Amygdala (tissue), 56 donors: Measurements from ENCODE around the gene BLVRB.

ENCODE experiments used
- DNase-seq, 56 donors: peaks; one replicate each; lab custom pipeline; 2025; lab: John Stamatoyannopoulos, UW

The BLVRB gene

DNA sequence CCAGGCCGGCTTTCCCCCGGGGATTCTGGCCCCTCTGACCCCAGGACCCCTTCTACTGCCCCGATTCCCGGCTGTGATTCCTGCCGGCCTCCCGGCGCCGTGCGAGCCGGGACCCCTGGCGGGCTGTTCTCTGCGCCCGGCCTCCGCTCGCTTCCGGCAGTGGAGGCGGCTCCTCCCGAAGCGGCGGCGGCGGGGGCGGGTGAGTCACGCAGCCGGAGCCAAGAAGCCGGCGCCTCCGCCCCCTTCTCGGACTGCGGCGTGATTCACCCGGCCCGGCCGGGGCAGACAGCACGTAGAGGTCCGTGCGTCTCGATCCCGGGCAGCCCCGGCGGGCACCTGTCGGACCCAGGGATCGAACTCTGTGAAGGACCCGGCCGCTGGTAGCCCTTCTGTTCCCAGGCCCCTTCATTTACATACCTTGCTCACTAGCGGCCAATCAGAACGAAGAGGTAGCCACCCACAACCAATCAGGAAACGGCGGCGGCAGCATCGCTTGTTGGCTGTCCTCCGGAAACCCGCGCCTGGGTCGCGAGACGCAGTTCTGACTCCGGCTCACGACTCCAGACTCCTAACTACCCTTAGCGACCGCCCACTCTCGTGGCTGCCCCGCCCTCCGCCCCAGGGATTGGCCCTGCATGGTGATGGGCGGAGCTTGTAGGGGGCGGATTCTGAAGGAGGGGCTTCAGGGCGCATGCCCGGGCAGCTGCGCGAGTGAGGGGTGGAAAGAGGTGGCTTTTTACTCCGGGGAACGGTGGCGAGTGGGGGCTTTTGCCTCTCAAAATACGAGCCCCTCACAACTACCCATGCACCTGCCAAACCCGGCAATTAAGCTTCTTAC, 39.9 kb downstream of the BLVRB start, which contains the start of gene SERTAD1:
TSS of gene SERTAD1 (minus strand) at position 543 of the 838 bp plus-strand sequence. CDS start 2,446 bp downstream, outside the sequence.
- peak; percentile 89 to 100 (median 100) for DNase-seq

DNA sequence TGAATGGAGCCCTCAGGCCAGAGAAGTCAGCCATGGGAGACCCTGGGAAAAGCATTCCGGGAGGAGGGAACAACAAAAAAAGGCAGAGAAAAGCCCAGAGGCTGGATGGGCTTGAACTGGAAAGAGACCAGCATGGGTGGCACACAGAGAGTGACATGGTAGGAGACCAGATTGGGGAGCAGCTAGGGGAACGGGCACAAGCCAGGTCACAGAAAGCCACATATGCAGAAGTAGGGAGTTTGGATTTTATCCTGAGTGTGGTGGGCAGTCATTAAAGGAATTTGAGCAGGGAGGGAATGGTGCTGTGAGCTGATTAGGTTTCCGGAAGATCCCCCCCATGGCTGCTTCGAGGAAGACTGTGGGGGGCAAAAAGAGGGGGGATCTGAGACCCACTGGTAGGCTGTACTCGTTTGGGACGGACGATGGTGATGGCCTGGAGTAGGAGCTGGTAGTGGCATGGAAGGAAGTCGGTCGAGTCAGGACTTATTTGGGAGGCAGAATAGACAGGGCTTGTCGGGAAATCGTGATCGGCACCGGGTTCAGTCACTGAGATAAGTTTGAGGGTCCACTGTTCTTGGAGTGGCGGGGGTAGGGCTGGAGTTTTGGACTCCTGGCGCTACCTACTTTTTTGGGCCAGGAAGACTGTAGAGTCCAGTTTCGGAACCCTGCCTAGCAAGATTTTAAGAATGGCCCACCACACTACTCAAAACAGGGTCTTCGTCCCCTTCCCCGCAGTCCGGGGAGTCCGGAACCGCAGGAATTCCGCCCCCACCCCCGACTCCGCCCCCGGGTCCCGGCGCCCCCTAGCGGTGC, 40.7 kb downstream of the BLVRB start:
- peak in 10 of 56 donors; percentile 6 to 75 (median 46) for DNase-seq

DNA sequence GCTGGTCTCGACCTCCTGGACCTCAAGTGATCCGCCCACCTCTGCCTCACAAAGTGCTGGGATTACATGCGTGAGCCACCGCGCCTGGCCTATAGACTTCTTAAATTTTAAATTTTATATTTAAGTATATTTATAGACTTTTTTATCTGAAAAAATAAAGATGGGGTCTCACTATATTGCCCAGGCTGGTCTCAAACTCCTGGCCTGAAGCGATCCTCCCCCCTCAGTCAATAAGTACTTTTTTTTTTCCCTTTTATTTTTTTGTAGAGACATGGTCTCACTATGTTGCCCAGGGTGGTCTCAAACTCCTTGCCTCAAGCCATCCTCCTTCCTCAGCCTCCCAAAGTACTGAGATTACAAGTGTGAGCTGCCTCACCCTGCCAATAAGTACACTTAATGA, 41.6 kb downstream of the BLVRB start:
- DNase-seq: no peak

DNA sequence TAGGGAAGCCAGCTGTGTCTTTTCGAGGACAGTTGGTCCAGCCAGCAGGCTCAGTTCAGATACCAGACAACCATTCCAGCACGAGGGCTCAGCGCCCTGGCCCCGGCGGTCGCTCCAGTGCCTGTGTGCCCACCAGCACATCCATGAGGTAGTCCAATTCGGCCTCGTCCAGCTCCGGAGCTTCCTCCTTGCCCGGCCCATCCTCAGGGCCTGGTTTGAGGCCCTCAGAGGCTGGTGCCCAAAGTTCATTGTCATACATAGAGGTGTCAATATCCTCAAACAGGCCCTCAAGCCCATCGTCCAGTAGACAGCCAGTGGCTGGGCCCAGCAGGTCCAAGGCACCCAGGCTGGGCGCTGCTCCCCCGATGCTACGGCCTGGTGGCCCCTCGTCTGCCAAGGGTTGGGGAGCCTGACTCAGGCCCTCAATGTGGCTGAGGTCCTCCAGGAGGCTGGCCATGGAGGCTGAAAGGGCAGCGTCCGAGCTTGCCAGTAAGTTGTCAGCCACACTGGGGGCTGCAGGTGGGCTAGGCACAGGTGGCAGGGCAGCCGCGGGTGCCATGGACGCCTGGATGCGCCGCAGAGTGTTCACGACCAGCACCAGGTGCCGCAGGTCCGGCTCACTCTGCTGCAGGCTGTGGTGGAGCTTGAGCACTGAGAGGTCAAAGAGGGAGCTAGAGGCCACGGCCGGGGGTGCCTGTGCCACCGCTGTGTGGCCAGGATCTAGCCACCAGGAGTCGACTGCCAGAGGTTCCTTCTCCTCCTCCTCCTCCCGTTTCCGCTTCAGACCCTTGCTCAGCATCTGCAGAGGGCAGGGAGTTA, 42.6 kb downstream of the BLVRB start:
- DNase-seq: no peak

DNA sequence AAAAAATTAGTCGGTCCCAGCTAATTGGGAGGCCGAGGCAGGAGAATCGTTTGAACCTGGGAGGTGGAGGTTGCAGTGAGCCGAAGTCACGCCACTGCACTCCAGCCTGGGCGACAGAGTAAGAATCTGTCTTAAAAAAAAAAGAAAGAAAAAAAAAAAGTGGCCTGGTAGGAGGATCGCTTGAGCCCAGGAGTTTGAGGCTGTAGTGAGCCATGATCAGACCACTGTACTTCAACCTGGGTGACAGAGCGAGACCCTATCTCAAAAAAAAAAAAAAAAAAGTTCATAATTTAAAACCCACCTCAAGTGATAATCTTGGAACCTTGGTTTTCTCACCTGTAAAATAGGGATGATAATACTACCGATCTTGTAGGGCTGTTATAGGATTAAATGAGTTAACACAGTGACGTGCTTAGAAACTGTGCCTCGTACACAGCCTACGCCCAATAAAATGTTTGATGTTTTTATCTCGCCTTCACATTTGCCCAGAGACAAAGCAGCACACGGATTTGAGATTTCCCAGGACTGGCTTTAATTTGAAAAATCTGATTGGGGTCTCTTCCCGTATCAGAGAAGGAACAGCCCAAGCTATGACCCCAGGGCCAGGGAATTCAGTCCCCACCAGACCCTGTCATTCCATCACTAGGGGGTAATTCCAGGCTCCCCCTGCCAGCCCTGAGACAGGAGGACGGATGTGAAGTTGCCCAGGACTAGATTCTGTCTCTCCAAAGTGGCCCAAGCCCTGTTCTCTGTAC, 43.4 kb downstream of the BLVRB start:
- DNase-seq: no peak

DNA sequence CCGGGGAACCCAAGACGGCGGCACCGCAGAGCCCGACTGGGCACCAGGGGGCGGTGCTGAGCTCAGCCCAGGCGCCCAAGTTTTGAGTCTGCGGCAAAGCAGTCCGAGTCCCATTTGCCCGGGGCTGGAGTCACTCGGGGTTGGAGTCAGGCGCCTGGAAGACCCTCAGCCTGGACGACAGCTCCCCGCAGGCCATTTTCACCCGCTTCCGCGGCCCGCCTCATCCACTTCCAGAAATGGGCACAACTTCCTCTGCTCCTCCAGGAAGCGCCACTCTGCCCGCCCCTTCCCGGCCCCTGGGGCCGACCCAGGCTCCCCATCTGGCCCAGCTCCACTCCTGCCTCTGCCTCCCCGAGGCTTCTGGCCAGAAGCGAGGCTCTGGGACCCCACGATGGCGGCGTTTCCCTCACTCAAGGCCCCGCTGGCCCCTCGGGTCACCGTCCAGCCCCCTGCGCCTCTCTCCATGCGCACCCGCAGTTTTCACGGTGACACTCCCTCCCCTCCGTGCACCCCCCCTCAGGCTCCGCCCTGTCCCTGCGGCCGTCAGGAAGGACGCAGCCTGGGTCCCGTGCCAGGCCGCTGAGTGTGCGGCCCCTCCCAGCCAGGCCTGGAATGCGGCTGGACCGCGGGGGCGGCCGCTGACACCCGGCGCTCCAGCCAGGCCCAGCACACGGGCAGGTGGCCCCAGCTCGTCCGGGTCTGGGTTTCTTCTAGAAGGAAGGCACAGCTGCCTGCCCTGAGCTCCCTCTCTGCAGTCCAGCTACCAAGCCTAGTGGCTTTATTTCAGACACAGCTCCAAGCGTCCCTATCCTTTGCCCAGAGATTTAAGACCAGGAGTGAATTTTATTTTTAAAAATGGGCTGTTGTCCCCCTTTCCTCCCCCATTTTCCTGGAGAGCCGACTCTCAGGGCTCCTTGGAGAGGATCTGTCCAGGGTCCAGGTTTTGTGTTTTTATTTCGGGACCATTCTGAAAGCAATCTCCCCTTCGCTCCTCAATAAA, 44.5 kb downstream of the BLVRB start:
- peak in 55 of 56 donors; percentile 53 to 98 (median 85) for DNase-seq

DNA sequence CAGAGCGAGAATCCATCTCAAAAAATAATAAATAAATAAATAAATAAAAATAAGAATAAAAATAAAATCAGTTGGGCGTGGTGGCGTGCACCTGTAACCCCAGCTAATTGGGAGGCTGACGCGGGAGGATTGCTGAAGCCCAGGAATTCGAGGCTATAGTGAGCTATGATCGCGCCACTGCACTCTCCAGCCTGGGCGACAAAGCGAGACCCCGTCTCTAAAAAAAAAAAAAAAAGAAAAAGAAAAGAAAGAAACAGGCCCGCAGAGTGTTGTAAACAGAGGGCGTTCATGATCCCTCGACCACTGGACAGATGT, 45.1 kb downstream of the BLVRB start:
- no peak for DNase-seq

DNA sequence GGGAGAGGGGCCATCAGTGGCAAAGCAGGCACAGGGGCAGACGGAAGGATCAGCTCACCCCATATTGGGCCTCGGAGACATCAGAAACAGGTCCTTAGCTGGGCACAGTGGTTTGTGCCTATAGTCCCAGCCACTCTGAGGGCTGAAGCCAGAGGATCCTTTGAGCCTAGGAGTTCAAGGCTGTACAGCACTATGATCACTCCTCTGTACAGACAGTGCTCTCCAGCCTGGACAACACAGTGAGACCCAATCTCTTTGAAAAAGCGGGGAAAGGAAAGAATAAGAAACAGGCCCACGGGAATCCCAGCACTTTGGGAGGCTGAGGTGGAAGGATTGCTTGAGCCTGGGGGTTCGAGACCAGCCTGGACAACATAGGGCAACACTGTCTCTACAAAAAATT, 45.8 kb downstream of the BLVRB start:
- DNase-seq: no peak

DNA sequence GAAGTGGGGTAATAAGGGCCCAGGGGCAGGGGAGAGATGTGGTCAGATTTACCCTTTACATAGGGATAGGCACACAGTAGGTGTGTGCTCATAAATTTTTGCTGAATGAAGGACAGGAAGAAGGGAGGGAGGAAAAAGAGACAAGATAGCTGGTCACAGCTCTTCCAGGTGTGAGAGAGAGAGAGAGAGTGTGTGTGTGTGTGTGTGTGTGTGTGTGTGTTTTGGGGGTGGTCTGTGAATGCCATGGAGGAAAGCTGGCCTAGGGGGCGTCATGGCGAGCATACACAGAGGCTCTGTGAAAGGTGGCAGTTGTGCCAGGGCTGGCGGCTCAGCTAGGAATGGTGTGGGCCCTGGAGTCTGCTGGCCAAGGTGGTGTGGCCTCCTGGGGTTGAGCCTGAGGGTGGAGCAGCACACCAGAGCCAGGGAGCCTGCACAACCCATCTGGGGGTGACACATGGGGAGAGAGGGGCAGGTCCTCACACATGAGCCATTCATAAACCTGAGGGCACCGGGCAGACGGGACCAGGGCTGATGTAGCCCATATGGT, 46.4 kb downstream of the BLVRB start:
- no peak for DNase-seq

DNA sequence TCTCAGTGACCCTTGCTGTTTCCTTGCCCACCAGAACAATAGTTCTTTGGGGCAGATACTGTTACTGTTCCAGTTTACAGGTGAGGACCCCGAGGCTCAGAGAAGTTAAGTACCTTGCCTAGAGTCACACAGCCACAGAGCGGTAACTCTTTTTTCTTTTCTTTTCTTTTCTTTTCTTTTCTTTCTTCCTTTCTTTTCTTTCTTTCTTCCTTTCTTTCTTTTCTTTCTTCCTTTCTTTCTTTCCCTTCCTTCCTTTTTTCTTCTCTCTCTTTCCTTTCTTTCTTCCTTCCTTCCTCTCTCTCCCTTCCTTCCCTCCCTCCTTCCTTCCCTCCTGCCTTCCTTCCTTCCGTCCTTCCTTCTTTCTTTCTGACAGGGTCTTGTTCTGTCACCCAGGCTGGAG, 47.5 kb downstream of the BLVRB start:
- no peak for DNase-seq

DNA sequence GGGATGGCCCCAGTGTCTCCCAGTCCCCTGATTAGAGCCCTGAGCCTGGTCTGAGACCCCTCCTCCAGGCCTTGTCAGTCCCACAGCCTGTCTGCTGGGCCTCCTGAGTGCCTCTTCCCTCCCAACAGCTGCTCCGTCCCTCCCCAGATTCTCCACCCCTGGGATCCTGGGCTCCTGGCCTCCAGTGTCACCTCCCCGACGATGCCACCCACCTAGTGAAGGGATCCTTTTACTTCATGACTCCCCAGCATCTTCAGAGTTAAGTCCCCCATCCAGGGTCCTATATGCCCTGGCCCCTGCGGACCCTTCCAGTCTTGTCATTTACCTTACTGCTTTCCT, 47.9 kb downstream of the BLVRB start:
- no peak for DNase-seq

DNA sequence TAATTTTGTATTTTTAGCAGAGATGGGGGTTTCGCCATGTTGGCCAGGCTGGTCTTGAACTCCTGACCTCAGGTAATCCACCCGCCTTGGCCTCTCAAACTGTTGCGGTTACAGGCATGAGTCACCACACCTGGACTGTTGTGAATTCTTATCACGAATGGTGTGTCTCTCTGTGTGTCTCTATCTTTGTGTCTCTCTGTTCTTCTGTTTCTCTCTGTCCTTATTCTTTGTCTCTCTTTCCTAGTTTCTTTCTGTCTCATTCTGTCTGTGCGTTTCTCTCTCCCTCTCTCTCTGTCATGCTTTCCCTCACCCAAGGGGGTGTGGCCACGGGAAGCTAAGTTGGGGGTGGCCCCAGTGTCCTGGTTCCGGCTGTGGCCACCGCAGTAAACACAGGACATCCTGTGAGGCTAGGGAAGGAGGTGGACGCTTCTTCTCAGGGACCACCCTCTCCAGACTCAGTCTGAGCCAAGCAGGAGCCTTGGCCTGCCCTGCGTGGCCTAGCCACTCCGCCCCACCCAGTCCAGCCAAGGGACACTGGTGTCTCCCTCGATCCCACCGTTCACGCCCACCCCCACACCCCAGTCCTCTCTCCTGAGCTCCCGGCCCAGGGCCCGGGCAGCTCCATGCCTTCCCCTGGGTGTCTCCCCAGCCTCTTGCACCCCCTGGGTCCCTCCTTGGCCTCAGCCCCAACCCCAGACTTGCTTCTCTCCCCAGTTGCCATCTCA, 48.5 kb downstream of the BLVRB start:
- no peak for DNase-seq

DNA sequence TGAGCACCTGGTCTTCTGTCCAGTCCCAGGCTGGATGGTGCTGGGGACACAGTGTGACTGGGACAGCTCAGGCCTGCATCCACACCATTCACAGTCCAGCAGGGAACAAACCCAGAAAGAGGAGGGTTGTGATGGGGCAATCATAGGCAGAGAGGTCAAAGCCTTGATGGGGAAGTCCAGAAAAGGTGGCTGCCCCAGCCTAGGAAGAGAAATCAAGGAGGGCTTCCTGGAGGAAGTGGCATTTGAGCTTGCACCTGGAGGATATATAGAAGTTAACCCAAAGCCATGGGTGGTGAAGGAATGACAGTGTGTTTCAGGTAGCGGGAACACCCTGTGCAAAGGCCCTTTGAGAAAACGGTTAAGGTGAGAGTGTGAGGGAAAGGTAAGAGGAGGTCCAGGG, 49.8 kb downstream of the BLVRB start:
- no peak for DNase-seq

DNA sequence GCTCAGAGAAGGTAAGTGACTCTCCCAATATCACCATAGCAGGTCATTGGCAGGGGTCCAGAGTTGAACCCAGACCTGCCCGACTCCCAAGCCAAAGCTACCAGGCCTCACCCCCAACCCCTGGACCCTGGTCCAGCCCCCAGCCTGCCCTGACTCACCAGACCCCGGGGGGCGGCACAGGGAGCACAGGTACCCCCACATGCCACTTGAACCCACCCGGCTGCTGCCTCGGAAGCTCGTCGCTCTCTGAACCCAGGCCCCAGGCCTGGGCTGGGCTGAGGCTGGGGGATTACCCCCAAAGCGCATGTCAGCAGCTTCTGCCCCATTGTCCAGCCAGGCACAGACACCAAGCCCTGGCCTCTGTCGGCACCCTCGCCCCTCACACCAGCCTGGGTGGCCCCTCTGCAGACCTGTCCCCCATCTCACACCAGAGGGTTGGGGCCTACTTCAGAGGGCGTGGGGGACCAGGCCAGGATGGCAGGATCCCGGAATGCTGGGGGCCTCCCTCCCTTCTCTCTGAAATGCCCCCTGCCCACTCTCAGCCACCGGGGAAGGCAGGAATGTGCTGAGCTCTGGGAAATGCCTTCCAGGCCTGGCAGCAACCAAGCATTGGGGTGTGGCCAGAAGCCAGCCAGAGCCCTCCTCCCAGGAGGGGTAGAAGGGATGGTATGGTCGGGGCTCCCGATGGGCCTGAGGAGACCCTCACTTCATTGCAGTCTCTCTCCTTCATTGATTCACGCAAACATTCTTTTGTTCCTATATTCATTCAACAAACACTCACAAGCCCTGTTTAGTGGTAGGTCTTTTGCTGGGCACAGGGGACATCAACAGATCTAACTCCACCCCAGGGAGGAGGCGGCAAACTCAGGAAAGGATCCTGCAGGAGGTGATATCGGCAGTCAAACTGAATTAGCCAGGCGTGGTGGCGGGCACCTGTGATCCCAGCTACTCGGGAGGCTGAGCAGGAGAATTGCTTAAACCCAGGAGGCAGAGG, 50.7 kb downstream of the BLVRB start:
- DNase-seq: no peak

DNA sequence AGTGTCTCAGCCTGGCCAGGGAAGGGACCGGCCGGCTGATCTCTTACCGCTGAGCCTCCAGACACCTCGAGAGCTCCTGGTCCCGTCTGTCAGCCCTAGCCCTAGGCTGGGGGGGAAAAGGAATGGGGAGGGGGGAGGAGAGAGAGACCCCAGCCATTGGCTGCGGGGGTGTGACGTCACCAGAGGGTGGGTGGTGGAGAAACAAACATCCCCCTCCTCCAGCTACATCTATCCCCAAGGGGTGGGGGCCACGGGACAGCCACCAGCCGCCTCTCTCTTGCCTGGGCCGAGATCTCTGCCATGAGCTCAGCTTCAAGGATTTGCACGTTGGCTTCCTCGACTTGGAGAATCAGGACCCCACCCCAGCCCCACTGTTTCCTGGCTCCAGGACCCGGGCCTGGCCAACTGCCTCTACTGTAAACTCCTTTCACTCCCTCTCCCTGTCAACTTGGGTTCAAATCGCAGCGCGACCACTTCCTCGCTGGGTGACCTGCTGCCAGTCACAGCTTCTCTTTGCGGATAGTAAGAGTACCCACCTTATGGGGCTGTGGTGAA, 52.2 kb downstream of the BLVRB start, which contains the start of gene PRX:
TSS of gene PRX (minus strand) at position 88 of the 555 bp plus-strand sequence. CDS start 5,446 bp downstream, outside the sequence.
- no peak for DNase-seq

DNA sequence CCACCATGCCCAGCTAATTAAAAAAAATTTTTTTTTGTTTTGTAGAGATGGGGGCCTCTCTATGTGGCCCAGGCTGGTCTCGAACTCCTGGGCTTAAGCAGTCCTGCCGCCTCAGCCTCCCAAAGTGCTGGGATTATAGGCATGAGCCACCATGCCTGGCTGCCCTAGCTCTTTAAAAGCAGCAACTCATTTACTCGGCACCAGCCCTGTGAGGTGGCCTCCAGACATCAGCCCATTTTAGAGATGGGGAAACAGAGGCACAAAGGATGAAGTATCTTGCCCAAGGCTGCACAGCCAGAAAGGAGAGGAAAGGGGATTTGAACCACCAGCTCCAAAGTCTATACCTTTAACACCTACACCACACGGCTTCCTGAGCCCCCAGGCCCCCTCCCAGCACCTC, 52.7 kb downstream of the BLVRB start:
- no peak for DNase-seq
